Panc1 (cell line): Measurements from ENCODE around the gene DYRK1A. TPM values are rescaled to one million over a fixed set of nuclear protein-coding genes. Genes with fewer than 3 reads are reported as not detected.

Source experiments
- ATAC-seq: fragments of 200-7000 bp; cut with Tn5 transposase; 2 replicates; pipeline ENCODE4 v1.9.1; 2020; ENCODE audit warnings: mild to moderate bottlenecking, moderate library complexity
- BruUV-seq: library from RNA; stranded (reverse); fragments of 400-500 nt; replicated peaks from 2 replicates; lab custom pipeline; 2021; lab: Mats Ljungman, UMichigan
- CTCF ChIA-PET: fragments of 300-600 bp; sonication (Branson Sonifier 250); formaldehyde crosslinking; loops from one replicate; lab custom pipeline; 2022; ENCODE audit warnings: antibody characterized with exemption; lab: Charles Lee
- POLR2A ChIA-PET: fragments of 300-600 bp; sonication (Branson Sonifier 250); formaldehyde crosslinking; loops from one replicate; lab custom pipeline; 2022; ENCODE audit warnings: antibody characterized with exemption; lab: Charles Lee
- DNase-seq: peaks from one replicate; pipeline ENCODE4 v3.0.0-alpha.2; 2010; ENCODE audit warnings: low read depth, low spot score
- H3K27ac ChIP-seq: 2 replicates; pipeline ENCODE4 v1.5.1; 2011; ENCODE audit warnings: mild to moderate bottlenecking, low read length, inconsistent platforms
- H3K27me3 ChIP-seq: fragments of 200-500 bp; sonication (Bioruptor generic); 2 replicates; pipeline ENCODE4 v1.6.0; 2014; ENCODE audit warnings: low read length, inconsistent platforms; ENCODE audit not compliant: control insufficient read depth, insufficient read depth
- H3K36me3 ChIP-seq: fragments of 200-500 bp; sonication (Bioruptor generic); 2 replicates; pipeline ENCODE4 v1.5.1; 2014; ENCODE audit warnings: inconsistent platforms, mild to moderate bottlenecking, low read length, moderate library complexity; ENCODE audit not compliant: control insufficient read depth, insufficient read depth
- H3K4me1 ChIP-seq: 2 replicates; pipeline ENCODE4 v1.5.1; 2011; ENCODE audit warnings: inconsistent platforms, mild to moderate bottlenecking, low read length, moderate library complexity; ENCODE audit not compliant: control insufficient read depth, insufficient read depth
- H3K4me3 ChIP-seq, 2 experiments: 2 replicates each; pipeline ENCODE4 v1.5.1; 2011 to 2012; ENCODE audit warnings: low read depth in 2 of 2, low read length in 2 of 2, mild to moderate bottlenecking in 2 of 2, inconsistent platforms in 1 of 2, moderate library complexity in 1 of 2
- H3K9me3 ChIP-seq: fragments of 200-500 bp; sonication (Bioruptor generic); 2 replicates; pipeline ENCODE4 v1.5.1; 2014; ENCODE audit warnings: low read depth, mild to moderate bottlenecking, inconsistent platforms, low read length, moderate library complexity; ENCODE audit not compliant: control insufficient read depth, insufficient read depth
- POLR2AphosphoS5 ChIP-seq: IDR thresholded peaks from 2 replicates; pipeline ENCODE4 v1.6.1; 2012; ENCODE audit warnings: mild to moderate bottlenecking, low read depth, low read length, moderate library complexity
- SIN3A ChIP-seq: IDR thresholded peaks from 2 replicates; pipeline ENCODE4 v1.6.1; 2012; ENCODE audit warnings: low read depth, mild to moderate bottlenecking, low read length, moderate library complexity, borderline replicate concordance; ENCODE audit not compliant: insufficient read depth
- TCF7L2 ChIP-seq: IDR thresholded peaks from 2 replicates; pipeline ENCODE4 v1.6.1; 2011; ENCODE audit warnings: mild to moderate bottlenecking, low read depth, low read length, inconsistent platforms
- in situ Hi-C: cut with HindIII; loops from 2 replicates; pipeline ENCODE4 v1.10.0; 2016; ENCODE audit warnings: low sequenced_read_pairs, low pct_unique_long_range_greater_than_20kb
- intact Hi-C: fragments of 100-400 bp; cut with micrococcal nuclease; formaldehyde crosslinking; loops from one replicate; pipeline ENCODE4 v1.10.0; 2022; ENCODE audit not compliant: unreplicated experiment
- total RNA-seq: library from RNA; stranded (reverse); gene quantifications from one replicate; pipeline ENCODE4 v1.2.1, GENCODE V29; 2021; ENCODE audit not compliant: unreplicated experiment
- TF ChIP-seq, protein P1 (sequence below): fragments of 450-650 bp; IDR thresholded peaks from 2 replicates; pipeline ENCODE4 v1.5.1; 2017; ENCODE audit warnings: mild to moderate bottlenecking
- TF ChIP-seq, protein P2 (sequence below), 2 experiments: IDR thresholded peaks; 2 replicates each; pipeline ENCODE4 v1.6.1; 2011 to 2012; ENCODE audit warnings: low read depth in 2 of 2, control low read depth in 1 of 2, low read length in 1 of 2, mild to moderate bottlenecking in 1 of 2, moderate library complexity in 1 of 2; ENCODE audit not compliant: insufficient read depth in 1 of 2

The DYRK1A gene
- total RNA-seq, 1 experiment from 2014 or later = 36.1 TPM

GRCh38 chr21:37534431-37534830, 167.9 kb downstream of the DYRK1A start:
- H3K36me3 ChIP-seq = no peaks in the 10 kb centered on the region
- no peaks in the 10 kb centered on the region for H3K9me3 ChIP-seq
- H3K4me3 ChIP-seq = no peak overlapping the region
- H3K27me3 ChIP-seq = no peaks in the 10 kb centered on the region
- no TSS peak for BruUV-seq
- H3K4me1 ChIP-seq = peaks cover 11% of the 10 kb centered on the region
- TF ChIP-seq POLR2AphosphoS5 = no peak
- TF ChIP-seq, protein P1, sequence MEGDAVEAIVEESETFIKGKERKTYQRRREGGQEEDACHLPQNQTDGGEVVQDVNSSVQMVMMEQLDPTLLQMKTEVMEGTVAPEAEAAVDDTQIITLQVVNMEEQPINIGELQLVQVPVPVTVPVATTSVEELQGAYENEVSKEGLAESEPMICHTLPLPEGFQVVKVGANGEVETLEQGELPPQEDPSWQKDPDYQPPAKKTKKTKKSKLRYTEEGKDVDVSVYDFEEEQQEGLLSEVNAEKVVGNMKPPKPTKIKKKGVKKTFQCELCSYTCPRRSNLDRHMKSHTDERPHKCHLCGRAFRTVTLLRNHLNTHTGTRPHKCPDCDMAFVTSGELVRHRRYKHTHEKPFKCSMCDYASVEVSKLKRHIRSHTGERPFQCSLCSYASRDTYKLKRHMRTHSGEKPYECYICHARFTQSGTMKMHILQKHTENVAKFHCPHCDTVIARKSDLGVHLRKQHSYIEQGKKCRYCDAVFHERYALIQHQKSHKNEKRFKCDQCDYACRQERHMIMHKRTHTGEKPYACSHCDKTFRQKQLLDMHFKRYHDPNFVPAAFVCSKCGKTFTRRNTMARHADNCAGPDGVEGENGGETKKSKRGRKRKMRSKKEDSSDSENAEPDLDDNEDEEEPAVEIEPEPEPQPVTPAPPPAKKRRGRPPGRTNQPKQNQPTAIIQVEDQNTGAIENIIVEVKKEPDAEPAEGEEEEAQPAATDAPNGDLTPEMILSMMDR = no peak
- no peak for TF ChIP-seq SIN3A
- TF ChIP-seq, protein P2, sequence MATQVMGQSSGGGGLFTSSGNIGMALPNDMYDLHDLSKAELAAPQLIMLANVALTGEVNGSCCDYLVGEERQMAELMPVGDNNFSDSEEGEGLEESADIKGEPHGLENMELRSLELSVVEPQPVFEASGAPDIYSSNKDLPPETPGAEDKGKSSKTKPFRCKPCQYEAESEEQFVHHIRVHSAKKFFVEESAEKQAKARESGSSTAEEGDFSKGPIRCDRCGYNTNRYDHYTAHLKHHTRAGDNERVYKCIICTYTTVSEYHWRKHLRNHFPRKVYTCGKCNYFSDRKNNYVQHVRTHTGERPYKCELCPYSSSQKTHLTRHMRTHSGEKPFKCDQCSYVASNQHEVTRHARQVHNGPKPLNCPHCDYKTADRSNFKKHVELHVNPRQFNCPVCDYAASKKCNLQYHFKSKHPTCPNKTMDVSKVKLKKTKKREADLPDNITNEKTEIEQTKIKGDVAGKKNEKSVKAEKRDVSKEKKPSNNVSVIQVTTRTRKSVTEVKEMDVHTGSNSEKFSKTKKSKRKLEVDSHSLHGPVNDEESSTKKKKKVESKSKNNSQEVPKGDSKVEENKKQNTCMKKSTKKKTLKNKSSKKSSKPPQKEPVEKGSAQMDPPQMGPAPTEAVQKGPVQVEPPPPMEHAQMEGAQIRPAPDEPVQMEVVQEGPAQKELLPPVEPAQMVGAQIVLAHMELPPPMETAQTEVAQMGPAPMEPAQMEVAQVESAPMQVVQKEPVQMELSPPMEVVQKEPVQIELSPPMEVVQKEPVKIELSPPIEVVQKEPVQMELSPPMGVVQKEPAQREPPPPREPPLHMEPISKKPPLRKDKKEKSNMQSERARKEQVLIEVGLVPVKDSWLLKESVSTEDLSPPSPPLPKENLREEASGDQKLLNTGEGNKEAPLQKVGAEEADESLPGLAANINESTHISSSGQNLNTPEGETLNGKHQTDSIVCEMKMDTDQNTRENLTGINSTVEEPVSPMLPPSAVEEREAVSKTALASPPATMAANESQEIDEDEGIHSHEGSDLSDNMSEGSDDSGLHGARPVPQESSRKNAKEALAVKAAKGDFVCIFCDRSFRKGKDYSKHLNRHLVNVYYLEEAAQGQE (IDR thresholded peaks at IDR 0.05; ENCODE audit: insufficient read depth in 1 of 2, low read depth in 2 of 2, low read length in 1 of 2) = no peak
- no peak for TF ChIP-seq TCF7L2
- no peak for DNase-seq
- ChIA-PET POLR2A (no interaction called here), CTCF (no interaction called here)
- intact Hi-C loops (no loop called here), in situ Hi-C loops (no loop called here)
- no peak for ATAC-seq
- H3K27ac ChIP-seq = no peak overlapping the region

- no TSS peak for BruUV-seq
- ChIA-PET POLR2A (interaction anchor here (0.6 kb wide), 1 partner anchor 34 kb away, joined by 3 read pairs; no protein-coding TSS in a partner anchor), CTCF (no interaction called here)
- in situ Hi-C loops (no loop called here), intact Hi-C loops (no loop called here)
- Histone ChIP-seq H3K27ac (no peak overlapping the region), H3K4me3 (no peak overlapping the region), H3K27me3 (no peaks in the 10 kb centered on the region), H3K4me1 (peaks cover 11% of the 10 kb centered on the region), H3K36me3 (no peaks in the 10 kb centered on the region), H3K9me3 (no peaks in the 10 kb centered on the region)
- ATAC-seq (no peak), DNase-seq (no peak)
- TF ChIP-seq, protein P2 (IDR thresholded peaks at IDR 0.05; ENCODE audit: insufficient read depth in 1 of 2, low read depth in 2 of 2, low read length in 1 of 2) = no peak
- TF ChIP-seq TCF7L2 (no peak), SIN3A (no peak), POLR2AphosphoS5 (no peak)
- TF ChIP-seq, protein P1 = no peak
These were observed 168.6 kb downstream of the DYRK1A start for GRCh38 chr21:37535130-37535529.
